Activated T-helper 17 cell treated with anti-CD3 and anti-CD28 coated beads, Interleukin-2, amount 50 U/mL, for 72 hours (primary cell): Measurements from ENCODE around the gene CAMK2N2. TPM values are rescaled to one million over a fixed set of nuclear protein-coding genes. Genes with fewer than 3 reads are reported as not detected.

Source experiments
- ATAC-seq: fragments of 150-1000 bp; cut with Tn5 transposase; replicated peaks from 2 replicates; pipeline ENCODE4 v1.10.0; 2021; ENCODE audit warnings: mild to moderate bottlenecking, moderate library complexity
- H3K27ac Mint-ChIP-seq: one replicate; pipeline ENCODE4 v1.8.0; 2022; ENCODE audit warnings: mixed read lengths
- H3K27me3 Mint-ChIP-seq: one replicate; pipeline ENCODE4 v1.8.0; 2022; ENCODE audit warnings: mixed read lengths
- H3K36me3 Mint-ChIP-seq: one replicate; pipeline ENCODE4 v1.8.0; 2022; ENCODE audit warnings: low read depth, mild to moderate bottlenecking, mixed read lengths
- H3K4me1 Mint-ChIP-seq: one replicate; pipeline ENCODE4 v1.8.0; 2022; ENCODE audit warnings: mixed read lengths
- H3K4me3 Mint-ChIP-seq: one replicate; pipeline ENCODE4 v1.8.0; 2022; ENCODE audit warnings: mild to moderate bottlenecking, mixed read lengths
- H3K9me3 Mint-ChIP-seq: one replicate; pipeline ENCODE4 v1.8.0; 2022; ENCODE audit warnings: mixed read lengths
- total RNA-seq, 2 donors: library from RNA; stranded (reverse); gene quantifications; one replicate each; pipeline ENCODE4 v1.2.3, GENCODE V29; 2022

Gene CAMK2N2
- 1 to 10 TPM in 1 of 2 donors, under 1 TPM in 1; 0.64 to 1.2 TPM for total RNA-seq

DNA sequence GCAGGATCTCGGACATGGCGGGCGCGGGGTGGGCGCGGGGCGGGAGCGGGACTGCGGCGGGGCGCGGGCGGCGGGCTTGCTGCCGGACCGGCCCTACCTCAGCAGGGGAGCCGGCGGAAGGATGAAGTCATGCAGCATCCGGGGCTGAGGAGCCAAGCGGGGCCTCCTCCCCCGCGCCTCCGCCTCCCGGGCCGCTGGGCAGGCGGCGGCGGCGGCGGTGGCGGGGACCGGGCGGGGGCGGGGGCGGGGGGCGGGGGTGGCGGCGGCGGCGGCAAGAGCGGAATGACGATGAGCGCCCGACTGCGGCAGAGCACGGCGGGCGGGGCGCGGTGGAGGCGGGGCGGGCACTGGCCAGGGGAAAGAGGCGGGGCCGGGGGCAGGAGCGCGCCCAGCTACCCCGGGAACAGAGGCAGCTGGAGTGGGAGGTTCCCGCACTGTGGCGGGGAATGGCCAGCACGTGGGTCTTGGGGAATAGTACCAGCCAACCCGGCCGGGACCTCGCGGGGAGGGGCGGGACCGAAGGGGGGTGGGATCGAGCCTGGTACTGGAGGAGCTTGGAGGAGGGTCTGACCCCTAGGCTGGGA lies at the start of gene CAMK2N2:
Gene CAMK2N2, minus strand, starts transcription at position 284 of the 584 bp plus-strand sequence. Its CDS starts 268 bp downstream, at position 16.
- H3K27me3 Mint-ChIP-seq = peaks cover 13% of the 10 kb centered on the region
- ATAC-seq = peak; percentile 74
- peaks cover 18% of the 10 kb centered on the region for H3K36me3 Mint-ChIP-seq
- peak within 1 kb of the TSS; percentile 85 for H3K27ac Mint-ChIP-seq
- peaks cover 14% of the 10 kb centered on the region for H3K4me1 Mint-ChIP-seq
- peak within 1 kb of the TSS; percentile 98 for H3K4me3 Mint-ChIP-seq
- H3K9me3 Mint-ChIP-seq = no peaks in the 10 kb centered on the region

- Mint-ChIP-seq H3K4me3 (no peak overlapping the region), H3K9me3 (no peaks in the 10 kb centered on the region), H3K27ac (peak overlapping the region; percentile 63), H3K36me3 (peaks cover 65% of the 10 kb centered on the region), H3K4me1 (no peaks in the 10 kb centered on the region), H3K27me3 (no peaks in the 10 kb centered on the region)
- no peak for ATAC-seq
These were observed 47.4 kb upstream of the CAMK2N2 start for GRCh38 chr3:184308744-184309143.

DNA sequence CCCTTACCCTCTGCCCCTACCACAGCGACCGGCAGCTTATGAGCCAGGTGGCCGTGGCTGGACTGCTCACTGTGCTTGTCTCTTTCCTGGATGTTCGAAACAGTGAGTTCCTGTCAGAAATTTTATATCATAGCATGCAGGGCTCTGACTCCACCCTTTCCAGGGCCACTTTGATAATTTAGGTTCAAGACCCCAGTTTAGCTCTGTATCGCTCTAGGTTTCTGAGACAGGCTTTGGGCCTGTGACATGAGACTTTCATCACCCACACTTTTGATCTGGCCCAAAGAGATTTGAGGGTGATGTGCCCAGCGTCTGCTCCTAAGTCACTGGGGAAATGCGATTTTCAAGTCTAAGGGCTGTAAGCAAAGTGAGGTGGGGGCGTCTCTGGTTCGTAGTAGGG lies 46.6 kb upstream of the CAMK2N2 start:
- Mint-ChIP-seq H3K27ac (peak overlapping the region; percentile 63), H3K9me3 (no peaks in the 10 kb centered on the region), H3K36me3 (peaks cover 73% of the 10 kb centered on the region), H3K4me1 (no peaks in the 10 kb centered on the region), H3K4me3 (no peak overlapping the region), H3K27me3 (no peaks in the 10 kb centered on the region)
- ATAC-seq = no peak

GRCh38 chr3:184306341-184306972 lies 45.1 kb upstream of the CAMK2N2 start:
- H3K9me3 Mint-ChIP-seq = no peaks in the 10 kb centered on the region
- no peaks in the 10 kb centered on the region for H3K27me3 Mint-ChIP-seq
- peak overlapping the region; percentile 40 for H3K27ac Mint-ChIP-seq
- no peak for ATAC-seq
- H3K36me3 Mint-ChIP-seq = peaks cover 88% of the 10 kb centered on the region
- H3K4me3 Mint-ChIP-seq = no peak overlapping the region
- no peaks in the 10 kb centered on the region for H3K4me1 Mint-ChIP-seq

DNA sequence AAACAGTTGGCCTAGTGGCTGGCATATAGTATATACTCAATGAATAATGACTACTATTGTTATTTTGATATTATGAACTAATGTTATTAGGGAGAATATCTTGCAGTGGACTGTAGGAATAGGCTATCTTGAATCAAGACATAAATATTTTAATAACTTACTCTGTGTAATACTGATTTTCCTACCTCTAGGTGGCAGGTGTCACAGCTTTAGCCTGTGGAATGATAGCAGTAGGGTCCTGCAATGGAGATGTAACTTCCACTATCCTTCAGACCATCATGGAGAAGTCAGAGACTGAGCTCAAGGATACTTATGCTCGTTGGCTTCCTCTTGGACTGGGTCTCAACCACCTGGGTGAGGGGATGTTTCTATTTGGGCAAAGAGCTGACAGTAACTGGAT lies 44.2 kb upstream of the CAMK2N2 start:
- H3K36me3 Mint-ChIP-seq = peaks cover 96% of the 10 kb centered on the region
- H3K4me3 Mint-ChIP-seq = no peak overlapping the region
- no peaks in the 10 kb centered on the region for H3K27me3 Mint-ChIP-seq
- no peaks in the 10 kb centered on the region for H3K9me3 Mint-ChIP-seq
- ATAC-seq = no peak
- no peaks in the 10 kb centered on the region for H3K4me1 Mint-ChIP-seq
- H3K27ac Mint-ChIP-seq = no peak overlapping the region

DNA sequence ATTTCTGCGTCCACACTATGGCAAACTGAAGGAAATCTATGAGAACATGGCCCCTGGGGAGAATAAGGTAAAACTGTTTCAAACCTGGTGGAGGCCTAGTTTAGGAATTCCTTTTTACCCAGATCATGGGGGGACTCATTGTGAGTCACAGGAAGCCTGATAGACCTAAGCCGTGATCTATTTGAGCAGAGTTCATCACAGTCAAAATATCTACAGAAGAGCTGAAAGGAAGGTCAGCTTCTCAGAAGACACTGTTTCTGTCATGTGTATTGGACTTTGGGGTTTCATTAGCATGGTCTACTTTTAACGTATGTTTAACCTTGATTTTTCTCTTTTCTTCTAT lies 39.0 kb upstream of the CAMK2N2 start:
- Mint-ChIP-seq H3K9me3 (no peaks in the 10 kb centered on the region), H3K27me3 (no peaks in the 10 kb centered on the region), H3K4me1 (peaks cover 9% of the 10 kb centered on the region), H3K27ac (peak overlapping the region; percentile 95), H3K36me3 (peaks cover 60% of the 10 kb centered on the region), H3K4me3 (peak overlapping the region; percentile 98)
- no peak for ATAC-seq

- Mint-ChIP-seq H3K36me3 (peaks cover 54% of the 10 kb centered on the region), H3K27ac (peak overlapping the region; percentile 95), H3K27me3 (no peaks in the 10 kb centered on the region), H3K9me3 (no peaks in the 10 kb centered on the region), H3K4me1 (peaks cover 9% of the 10 kb centered on the region), H3K4me3 (peak overlapping the region; percentile 98)
- ATAC-seq = no peak
These were observed 38.4 kb upstream of the CAMK2N2 start for GRCh38 chr3:184299488-184300377.

DNA sequence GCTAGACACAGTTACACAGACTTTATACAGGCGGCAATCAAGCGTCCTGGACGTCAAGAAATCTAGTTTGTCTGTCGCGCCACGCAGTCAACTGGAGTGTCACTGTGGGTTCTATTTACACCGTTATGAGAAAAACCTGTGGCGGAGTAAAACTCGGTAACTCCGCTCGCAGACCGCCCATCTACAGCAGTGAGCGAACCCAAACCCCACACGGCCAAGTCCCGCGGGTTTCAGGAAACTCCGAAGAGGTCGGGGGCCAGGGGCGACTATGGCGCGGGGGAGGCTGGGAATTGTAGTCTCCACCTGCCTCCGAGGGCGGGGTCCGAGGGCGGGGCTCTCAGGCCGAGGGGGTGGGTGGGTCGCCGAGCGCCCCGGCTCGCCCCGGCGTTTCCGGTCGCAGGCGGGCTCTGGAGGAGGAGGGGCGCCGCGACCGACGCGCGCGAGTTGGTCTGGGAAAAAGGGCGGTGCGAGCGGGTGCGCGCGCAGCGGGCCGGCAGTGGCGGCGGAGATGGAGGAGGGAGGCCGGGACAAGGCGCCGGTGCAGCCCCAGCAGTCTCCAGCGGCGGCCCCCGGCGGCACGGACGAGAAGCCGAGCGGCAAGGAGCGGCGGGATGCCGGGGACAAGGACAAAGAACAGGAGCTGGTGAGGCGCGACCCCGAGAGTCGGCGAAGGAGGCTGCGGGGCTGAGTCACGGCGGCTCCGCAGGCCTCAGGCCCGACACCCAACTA lies 37.6 kb upstream of the CAMK2N2 start, which contains the start of gene PSMD2:
Gene PSMD2, plus strand, starts transcription at position 483 of the 729 bp plus-strand sequence. Its CDS starts 26 bp downstream, at position 509.
- peaks cover 9% of the 10 kb centered on the region for H3K4me1 Mint-ChIP-seq
- H3K9me3 Mint-ChIP-seq = no peaks in the 10 kb centered on the region
- no peaks in the 10 kb centered on the region for H3K27me3 Mint-ChIP-seq
- ATAC-seq = peak; percentile 95
- H3K36me3 Mint-ChIP-seq = peaks cover 46% of the 10 kb centered on the region
- peak within 1 kb of the TSS; percentile 98 for H3K4me3 Mint-ChIP-seq
- H3K27ac Mint-ChIP-seq = peak within 1 kb of the TSS; percentile 95

- Mint-ChIP-seq H3K4me1 (peaks cover 9% of the 10 kb centered on the region), H3K27me3 (no peaks in the 10 kb centered on the region), H3K4me3 (no peak overlapping the region), H3K36me3 (peaks cover 23% of the 10 kb centered on the region), H3K9me3 (no peaks in the 10 kb centered on the region), H3K27ac (no peak overlapping the region)
- no peak for ATAC-seq
These were observed 35.3 kb upstream of the CAMK2N2 start for GRCh38 chr3:184296616-184297015.

DNA sequence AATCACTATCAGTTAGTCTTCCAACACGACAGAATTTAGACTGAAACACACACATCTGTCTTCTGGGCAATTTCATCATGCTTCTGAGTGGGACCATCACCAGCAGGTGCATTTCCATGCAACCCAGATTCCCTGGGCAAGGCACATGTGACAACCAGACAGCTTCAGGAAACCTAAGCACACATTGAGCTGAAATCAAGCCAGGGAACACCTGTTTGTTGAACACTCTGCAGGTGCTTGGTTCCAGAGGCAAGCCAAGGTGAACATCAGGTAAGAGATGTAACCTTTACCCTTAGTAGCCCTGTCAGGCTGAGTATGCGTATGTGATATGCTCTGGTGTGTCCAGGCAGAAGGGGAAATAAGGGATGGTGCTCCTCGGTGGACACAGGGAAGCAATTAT lies 34.4 kb upstream of the CAMK2N2 start:
- Mint-ChIP-seq H3K4me1 (peaks cover 9% of the 10 kb centered on the region), H3K4me3 (no peak overlapping the region), H3K9me3 (no peaks in the 10 kb centered on the region), H3K27me3 (no peaks in the 10 kb centered on the region), H3K36me3 (peaks cover 15% of the 10 kb centered on the region), H3K27ac (no peak overlapping the region)
- ATAC-seq = no peak

DNA sequence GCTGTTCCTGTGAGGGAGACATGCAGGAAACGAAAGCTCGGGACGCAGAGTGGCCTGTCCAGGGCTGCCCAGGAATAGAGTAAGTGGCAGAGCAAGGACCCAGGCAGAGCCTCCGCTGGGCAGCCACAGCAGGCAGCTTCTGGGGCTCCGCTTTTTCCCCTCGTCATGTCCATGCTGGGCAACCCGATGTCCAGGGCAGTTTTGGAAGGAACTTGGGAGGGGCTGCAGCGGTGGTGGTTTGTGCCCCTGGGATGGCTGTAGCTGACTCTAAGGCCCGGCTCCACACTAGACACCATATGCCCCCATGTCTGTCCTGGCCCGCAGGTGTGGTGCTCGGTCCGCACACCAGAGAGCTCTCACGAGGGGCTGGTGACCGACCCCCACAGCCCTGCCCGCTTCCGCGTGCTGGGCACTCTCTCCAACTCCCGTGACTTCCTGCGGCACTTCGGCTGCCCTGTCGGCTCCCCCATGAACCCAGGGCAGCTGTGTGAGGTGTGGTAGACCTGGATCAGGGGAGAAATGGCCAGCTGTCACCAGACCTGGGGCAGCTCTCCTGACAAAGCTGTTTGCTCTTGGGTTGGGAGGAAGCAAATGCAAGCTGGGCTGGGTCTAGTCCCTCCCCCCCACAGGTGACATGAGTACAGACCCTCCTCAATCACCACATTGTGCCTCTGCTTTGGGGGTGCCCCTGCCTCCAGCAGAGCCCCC lies 30.5 kb upstream of the CAMK2N2 start:
- Mint-ChIP-seq H3K4me3 (no peak overlapping the region), H3K9me3 (no peaks in the 10 kb centered on the region), H3K4me1 (no peaks in the 10 kb centered on the region), H3K27me3 (no peaks in the 10 kb centered on the region), H3K27ac (no peak overlapping the region), H3K36me3 (no peaks in the 10 kb centered on the region)
- no peak for ATAC-seq

- Mint-ChIP-seq H3K4me3 (no peak overlapping the region), H3K27ac (no peak overlapping the region), H3K4me1 (no peaks in the 10 kb centered on the region), H3K36me3 (no peaks in the 10 kb centered on the region), H3K9me3 (no peaks in the 10 kb centered on the region), H3K27me3 (peaks cover 2% of the 10 kb centered on the region)
- ATAC-seq = no peak
These were observed 29.8 kb upstream of the CAMK2N2 start for GRCh38 chr3:184291044-184291737.

- Mint-ChIP-seq H3K27ac (no peak overlapping the region), H3K27me3 (peaks cover 9% of the 10 kb centered on the region), H3K9me3 (no peaks in the 10 kb centered on the region), H3K4me1 (no peaks in the 10 kb centered on the region), H3K4me3 (no peak overlapping the region), H3K36me3 (no peaks in the 10 kb centered on the region)
- ATAC-seq = no peak
These were observed 29.0 kb upstream of the CAMK2N2 start for GRCh38 chr3:184290331-184290730.
